GM12872 (cell line): Measurements from ENCODE around the gene PTHLH.

Source experiments
- TF ChIP-seq, protein P1 (sequence below): IDR thresholded peaks from 3 replicates; pipeline ENCODE4 v1.5.1; 2011; ENCODE audit warnings: low read depth, mild to moderate bottlenecking, low read length, moderate library complexity; ENCODE audit not compliant: insufficient read depth

The PTHLH gene

DNA sequence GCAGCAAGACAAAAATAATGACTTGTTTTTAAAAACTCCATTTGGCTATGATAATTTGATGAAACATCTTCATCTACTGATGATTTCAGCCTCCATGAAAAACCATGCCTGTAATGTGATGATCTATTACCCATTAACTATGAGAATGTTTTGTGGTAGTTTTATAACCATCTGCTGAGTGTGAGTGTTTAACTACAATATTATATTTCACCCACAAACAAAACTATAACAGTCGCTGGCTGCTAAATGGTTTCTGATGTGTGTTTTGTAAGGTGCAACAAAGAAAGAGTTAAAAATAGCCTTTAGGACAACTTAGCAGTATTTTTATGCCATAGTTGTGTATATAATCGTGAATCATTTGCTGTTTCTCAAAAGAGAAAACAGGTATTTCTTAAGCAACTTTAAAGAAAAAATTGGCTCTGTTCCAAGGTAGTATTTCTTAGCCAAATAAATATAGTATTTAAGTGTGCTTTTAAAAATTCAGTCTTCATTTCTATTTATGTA is 4.9 kb downstream of the PTHLH start:
- TF ChIP-seq, protein P1, sequence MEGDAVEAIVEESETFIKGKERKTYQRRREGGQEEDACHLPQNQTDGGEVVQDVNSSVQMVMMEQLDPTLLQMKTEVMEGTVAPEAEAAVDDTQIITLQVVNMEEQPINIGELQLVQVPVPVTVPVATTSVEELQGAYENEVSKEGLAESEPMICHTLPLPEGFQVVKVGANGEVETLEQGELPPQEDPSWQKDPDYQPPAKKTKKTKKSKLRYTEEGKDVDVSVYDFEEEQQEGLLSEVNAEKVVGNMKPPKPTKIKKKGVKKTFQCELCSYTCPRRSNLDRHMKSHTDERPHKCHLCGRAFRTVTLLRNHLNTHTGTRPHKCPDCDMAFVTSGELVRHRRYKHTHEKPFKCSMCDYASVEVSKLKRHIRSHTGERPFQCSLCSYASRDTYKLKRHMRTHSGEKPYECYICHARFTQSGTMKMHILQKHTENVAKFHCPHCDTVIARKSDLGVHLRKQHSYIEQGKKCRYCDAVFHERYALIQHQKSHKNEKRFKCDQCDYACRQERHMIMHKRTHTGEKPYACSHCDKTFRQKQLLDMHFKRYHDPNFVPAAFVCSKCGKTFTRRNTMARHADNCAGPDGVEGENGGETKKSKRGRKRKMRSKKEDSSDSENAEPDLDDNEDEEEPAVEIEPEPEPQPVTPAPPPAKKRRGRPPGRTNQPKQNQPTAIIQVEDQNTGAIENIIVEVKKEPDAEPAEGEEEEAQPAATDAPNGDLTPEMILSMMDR: no peak

DNA sequence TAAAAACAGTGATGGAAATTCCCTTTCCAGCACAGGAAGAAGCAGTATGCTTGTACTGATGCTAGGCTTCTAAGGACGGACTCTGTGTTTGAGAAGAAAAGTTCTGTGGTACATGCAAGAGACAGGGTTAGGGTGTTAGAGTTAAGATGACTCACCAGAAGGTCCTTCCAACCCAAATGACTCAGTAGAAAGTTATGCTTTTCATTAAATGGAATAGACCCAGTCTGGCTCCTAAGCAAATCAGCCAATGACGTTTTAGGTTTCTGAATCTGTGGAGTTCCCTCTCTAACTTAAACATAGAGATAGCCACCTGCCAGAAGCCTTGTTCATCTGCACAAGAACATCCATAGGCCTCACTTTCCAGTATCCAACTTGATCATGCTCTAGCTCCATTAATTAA is 5.7 kb downstream of the PTHLH start:
- TF ChIP-seq, protein P1: no peak

DNA sequence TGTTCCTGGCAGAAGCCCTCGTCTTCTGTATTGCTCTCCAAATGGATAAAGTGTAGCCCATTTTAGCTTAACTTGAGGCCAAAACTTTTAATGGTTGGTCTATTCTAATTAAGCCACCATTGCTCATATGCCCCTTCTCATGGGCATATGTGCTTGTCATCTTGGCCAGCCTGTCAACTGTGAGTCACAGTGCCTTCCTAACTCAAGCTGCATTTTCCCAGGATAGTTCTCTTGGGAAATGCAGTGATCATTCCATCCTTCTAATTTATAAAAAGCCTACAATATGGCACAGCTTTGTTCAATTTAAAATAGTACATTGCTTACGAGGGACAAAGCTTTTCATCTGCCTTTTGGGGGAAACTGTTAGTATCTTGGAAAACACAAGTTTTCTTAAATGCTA is 6.6 kb downstream of the PTHLH start:
- TF ChIP-seq, protein P1: no peak

DNA sequence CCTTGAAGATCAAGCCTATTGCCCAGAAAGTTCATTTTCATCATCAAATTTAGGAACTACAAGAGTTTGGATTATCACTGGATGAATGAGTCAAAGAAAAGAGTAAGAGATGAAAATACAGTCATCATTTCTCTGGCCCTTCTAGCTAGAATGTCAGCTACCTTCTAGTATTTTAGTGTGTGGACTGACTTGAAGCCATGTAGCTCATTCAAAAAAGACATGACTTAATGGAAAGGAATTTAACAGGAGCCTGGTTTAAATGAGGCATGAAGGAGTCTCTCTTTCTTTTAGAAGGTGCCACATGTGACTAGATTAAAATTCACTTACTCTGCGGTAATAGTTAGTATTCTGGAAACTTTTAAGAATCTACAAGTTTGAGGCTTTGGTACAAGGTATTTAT is 7.1 kb downstream of the PTHLH start:
- TF ChIP-seq, protein P1: no peak

DNA sequence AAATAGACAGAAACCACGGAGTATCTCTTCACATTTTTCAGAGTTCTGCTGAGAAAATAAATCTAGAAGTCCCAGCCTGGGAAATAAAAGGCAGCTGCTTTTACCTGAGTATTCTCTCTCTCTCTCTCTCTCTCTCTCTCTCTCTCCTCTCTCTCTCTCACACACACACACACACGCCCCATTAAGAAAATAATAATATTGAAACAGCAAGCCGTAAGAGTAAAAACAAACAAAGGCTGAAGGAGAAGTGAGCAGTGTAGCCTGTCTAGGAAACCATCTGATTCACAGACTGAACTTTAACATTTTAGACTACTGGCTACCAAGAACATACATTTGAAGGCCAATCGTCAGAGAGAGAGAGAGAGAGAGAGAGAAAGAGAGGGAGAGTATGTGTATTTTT is 8.4 kb downstream of the PTHLH start:
- TF ChIP-seq, protein P1: no peak

DNA sequence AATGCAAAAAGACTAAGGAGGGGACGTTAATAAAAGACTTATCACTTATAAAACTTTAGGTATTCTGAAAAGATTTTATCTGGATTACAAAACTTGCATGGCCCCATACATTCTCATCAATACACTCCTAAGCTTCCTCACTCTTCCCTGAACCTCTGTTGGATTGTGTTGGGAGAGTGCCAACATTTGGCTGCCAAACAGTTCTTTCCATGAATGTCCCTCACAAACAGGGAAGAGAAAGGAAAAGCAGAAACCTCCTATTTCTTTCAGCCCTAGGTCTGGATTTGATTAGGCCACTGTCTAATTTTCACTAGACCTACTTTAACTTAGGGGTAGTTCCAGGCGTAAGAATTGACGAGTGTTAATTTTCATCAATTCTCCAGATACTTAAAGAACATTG is 11.7 kb downstream of the PTHLH start:
- TF ChIP-seq, protein P1: no peak

DNA sequence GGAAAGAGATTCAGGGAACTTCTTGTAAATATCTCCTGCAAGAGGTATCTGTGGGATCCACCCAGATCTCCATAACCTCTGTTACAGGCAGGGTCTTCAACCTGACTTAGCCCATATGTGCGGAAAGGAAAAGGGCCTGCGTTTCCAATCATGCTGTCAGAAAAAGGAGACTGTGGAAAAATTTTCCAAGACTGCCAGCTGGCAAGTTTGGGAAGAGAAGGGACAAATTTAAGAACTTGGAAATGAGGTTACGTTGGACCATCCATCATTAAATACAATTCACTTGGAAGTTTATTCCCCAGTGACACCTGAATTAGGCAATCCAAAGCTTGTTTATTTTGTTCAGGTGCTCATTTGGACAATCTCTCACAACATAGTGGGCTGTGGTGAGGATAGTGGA is 13.9 kb downstream of the PTHLH start:
- TF ChIP-seq, protein P1: no peak

DNA sequence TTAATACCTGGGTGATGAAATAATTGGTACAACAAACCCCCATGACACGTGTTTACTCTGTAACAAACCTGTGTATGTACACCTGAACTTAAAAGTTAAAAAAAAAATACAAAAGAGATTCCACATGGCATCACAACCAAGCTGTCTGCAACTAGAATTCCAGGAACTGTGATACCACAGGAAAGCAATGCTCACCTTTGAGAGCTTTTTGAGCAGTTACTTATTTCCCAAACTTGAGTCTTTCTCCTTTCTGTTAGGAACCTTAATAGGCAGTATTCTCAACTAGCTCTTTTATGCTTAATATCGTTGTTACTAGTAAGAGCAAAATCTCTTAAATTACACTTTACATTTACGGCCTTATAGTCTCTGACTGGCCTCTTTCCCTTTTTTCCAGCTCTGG is 15.2 kb downstream of the PTHLH start:
- TF ChIP-seq, protein P1: no peak
